HEK293 (cell line): Measurements from ENCODE around the gene ASIC4.

Experiments used
- CTCF ChIA-PET: fragments of 350-600 bp; formaldehyde crosslinking; extraction: SDS; loops from one replicate; lab custom pipeline; 2021; ENCODE audit warnings: antibody characterized with exemption; lab: Yijun Ruan, JAX
- POLR2A ChIA-PET: fragments of 300-600 bp; formaldehyde crosslinking; extraction: SDS; loops from one replicate; lab custom pipeline; 2020; ENCODE audit warnings: antibody characterized with exemption, inconsistent platforms; lab: Yijun Ruan, JAX
- H3K27ac ChIP-seq: fragments of 200-500 bp; sonication (Bioruptor generic); 2 replicates; pipeline ENCODE4 v1.5.1; 2014; ENCODE audit warnings: low read depth, low read length, control low read depth, inconsistent platforms; ENCODE audit errors: extremely low read depth
- H3K36me3 ChIP-seq, 2 experiments: fragments of 200-500 bp in 1 of 2; sonication (Bioruptor generic) in 1 of 2; 1 replicate in 1 of 2; 2 replicates in 1 of 2; pipeline ENCODE4 v1.5.1; 2014 to 2017; ENCODE audit warnings: inconsistent platforms in 2 of 2, low read length in 2 of 2; ENCODE audit not compliant: control insufficient read depth in 2 of 2, insufficient read depth in 1 of 2
- H3K4me1 ChIP-seq: fragments of 200-500 bp; sonication (Bioruptor generic); 2 replicates; pipeline ENCODE4 v1.5.1; 2014; ENCODE audit warnings: mild to moderate bottlenecking, low read length, inconsistent platforms; ENCODE audit not compliant: control insufficient read depth, insufficient read depth
- H3K4me3 ChIP-seq: 2 replicates; pipeline ENCODE4 v1.5.1; 2011; ENCODE audit warnings: low read depth, mild to moderate bottlenecking, control low read depth, low read length, moderate library complexity
- H3K9me3 ChIP-seq: fragments of 200-500 bp; sonication (Bioruptor generic); 2 replicates; pipeline ENCODE4 v1.5.1; 2014; ENCODE audit warnings: low read depth, low read length, inconsistent platforms; ENCODE audit not compliant: control insufficient read depth, insufficient read depth
- CTCF ChIP-seq: fragments of 450-650 bp; formaldehyde crosslinking; IDR thresholded peaks from 2 replicates; pipeline ENCODE4 v1.5.1; 2016; ENCODE audit warnings: missing biosample characterization, missing genetic modification characterization
- GLI4 ChIP-seq: fragments of 450-650 bp; formaldehyde crosslinking; IDR thresholded peaks from 2 replicates; pipeline ENCODE4 v1.5.1; 2016; ENCODE audit warnings: missing biosample characterization, missing genetic modification characterization
- MZF1 ChIP-seq: fragments of 450-650 bp; formaldehyde crosslinking; IDR thresholded peaks from 2 replicates; pipeline ENCODE4 v1.5.1; 2017; ENCODE audit warnings: missing biosample characterization, missing genetic modification characterization, borderline replicate concordance
- OVOL3 ChIP-seq: fragments of 450-650 bp; formaldehyde crosslinking; IDR thresholded peaks from 2 replicates; pipeline ENCODE4 v1.5.1; 2016; ENCODE audit warnings: missing biosample characterization, missing genetic modification characterization
- PATZ1 ChIP-seq: fragments of 450-650 bp; formaldehyde crosslinking; IDR thresholded peaks from 2 replicates; pipeline ENCODE4 v1.5.1; 2016; ENCODE audit warnings: missing biosample characterization, missing genetic modification characterization
- PRDM2 ChIP-seq: fragments of 450-650 bp; formaldehyde crosslinking; IDR thresholded peaks from 2 replicates; pipeline ENCODE4 v1.5.1; 2016; ENCODE audit warnings: missing biosample characterization, missing genetic modification characterization, borderline replicate concordance
- TCF7L2 ChIP-seq: IDR thresholded peaks from 2 replicates; pipeline ENCODE4 v1.6.1; 2011; ENCODE audit warnings: low read depth, mild to moderate bottlenecking, inconsistent platforms, low read length, moderate library complexity, borderline replicate concordance
- ZBTB21 ChIP-seq: fragments of 450-650 bp; formaldehyde crosslinking; IDR thresholded peaks from 2 replicates; pipeline ENCODE4 v1.5.1; 2017; ENCODE audit warnings: missing biosample characterization, missing genetic modification characterization
- ZBTB6 ChIP-seq: fragments of 450-650 bp; formaldehyde crosslinking; IDR thresholded peaks from 2 replicates; pipeline ENCODE4 v1.5.1; 2017; ENCODE audit warnings: missing biosample characterization, missing genetic modification characterization
- ZBTB7A ChIP-seq: fragments of 450-650 bp; formaldehyde crosslinking; IDR thresholded peaks from 2 replicates; pipeline ENCODE4 v1.5.1; 2016; ENCODE audit warnings: low read depth, missing biosample characterization, missing genetic modification characterization
- ZNF423 ChIP-seq: fragments of 450-650 bp; formaldehyde crosslinking; IDR thresholded peaks from 2 replicates; pipeline ENCODE4 v1.5.1; 2016; ENCODE audit warnings: missing biosample characterization, missing genetic modification characterization
- ZNF473 ChIP-seq: fragments of 450-650 bp; formaldehyde crosslinking; IDR thresholded peaks from 2 replicates; pipeline ENCODE4 v1.5.1; 2017; ENCODE audit warnings: missing biosample characterization, missing genetic modification characterization
- ZNF600 ChIP-seq: fragments of 450-650 bp; formaldehyde crosslinking; IDR thresholded peaks from 2 replicates; pipeline ENCODE4 v1.5.1; 2016; ENCODE audit warnings: missing biosample characterization, missing genetic modification characterization
- ZNF704 ChIP-seq: fragments of 450-650 bp; formaldehyde crosslinking; IDR thresholded peaks from 2 replicates; pipeline ENCODE4 v1.5.1; 2016; ENCODE audit warnings: missing biosample characterization, missing genetic modification characterization

The ASIC4 gene

GRCh38 chr2:219492575-219492974 is 21.7 kb upstream of the ASIC4 start (continued):
- no peak for TF ChIP-seq PRDM2
- no peak for TF ChIP-seq TCF7L2

- POLR2A ChIA-PET, result interaction anchor here (0.6 kb wide), 1 partner anchor 35 kb away, joined by 6 read pairs; no protein-coding TSS in a partner anchor
- peaks cover 3% of the 10 kb centered on the region; the same call in 1 of the 2 replicates for H3K4me1 ChIP-seq
- CTCF ChIA-PET, result interaction anchor here (1.1 to 11.4 kb wide), 6 partner anchors 13 to 91 kb away, joined by 3 to 252 read pairs (median 79); partner anchors contain the start of gene ASIC4
Observed at GRCh38 chr2:219493086-219493485, 21.2 kb upstream of the ASIC4 start.

GRCh38 chr2:219494952-219495530 is 19.2 kb upstream of the ASIC4 start:
- H3K9me3 ChIP-seq, result no peaks in the 10 kb centered on the region
- CTCF ChIA-PET, result interaction anchor here (0.6 to 11.4 kb wide), 35 partner anchors 9 to 493 kb away, joined by 3 to 252 read pairs (median 4); partner anchors contain the start of genes ASIC4 and DNPEP
- no peak overlapping the region for H3K27ac ChIP-seq
- POLR2A ChIA-PET, result interaction anchor here (0.6 to 1.5 kb wide), 3 partner anchors 9 to 47 kb away, joined by 3 to 7 read pairs (median 6); no protein-coding TSS in a partner anchor
- peaks cover 4% of the 10 kb centered on the region; the same call in 1 of the 2 replicates for H3K4me1 ChIP-seq
- TF ChIP-seq ZBTB7A (tag by site-specific recombination) (no peak), PATZ1 (tag by site-specific recombination) (peak; percentile 39; the same call in 1 of the 2 replicates), CTCF (tag by site-specific recombination) (peak; percentile 71; the same call in 1 of the 2 replicates), ZNF704 (tag by site-specific recombination) (no peak), MZF1 (tag by site-specific recombination) (no peak), GLI4 (tag by site-specific recombination) (no peak), OVOL3 (tag by site-specific recombination) (no peak), ZBTB6 (no peak)
- TF ChIP-seq, all 188 proteins: peak for 2
- Histone ChIP-seq H3K36me3 (no peaks in the 10 kb centered on the region), H3K4me3 (no peak overlapping the region)

More at GRCh38 chr2:219493086-219493485, 21.2 kb upstream of the ASIC4 start:
- H3K36me3 ChIP-seq, result no peaks in the 10 kb centered on the region
- TF ChIP-seq ZNF600 (no peak), ZNF423 (no peak), ZBTB21 (tag by site-specific recombination) (no peak), ZNF473 (tag by site-specific recombination) (no peak)
- H3K9me3 ChIP-seq, result no peaks in the 10 kb centered on the region
- H3K27ac ChIP-seq, result no peak overlapping the region
- H3K4me3 ChIP-seq, result no peak overlapping the region
